Measurements from ENCODE around the gene ANKRD23.

GRCh38 chr2:96847586-96847985 is 3.8 kb upstream of the ANKRD23 start:
- TF ChIP-seq CTCF (IDR thresholded peaks at IDR 0.05) (no peak), EP300 (IDR thresholded peaks at IDR 0.05) (no peak), POLR2AphosphoS5 (IDR thresholded peaks at IDR 0.05) (no peak), POLR2A (IDR thresholded peaks at IDR 0.05) (no peak)
